ENCODE data around the gene ZNF438. TPM values are rescaled to one million over a fixed set of nuclear protein-coding genes. Genes with fewer than 3 reads are reported as not detected.

Gene ZNF438
- total RNA-seq, 1 experiment from 2014 or later: 2.0 TPM

DNA sequence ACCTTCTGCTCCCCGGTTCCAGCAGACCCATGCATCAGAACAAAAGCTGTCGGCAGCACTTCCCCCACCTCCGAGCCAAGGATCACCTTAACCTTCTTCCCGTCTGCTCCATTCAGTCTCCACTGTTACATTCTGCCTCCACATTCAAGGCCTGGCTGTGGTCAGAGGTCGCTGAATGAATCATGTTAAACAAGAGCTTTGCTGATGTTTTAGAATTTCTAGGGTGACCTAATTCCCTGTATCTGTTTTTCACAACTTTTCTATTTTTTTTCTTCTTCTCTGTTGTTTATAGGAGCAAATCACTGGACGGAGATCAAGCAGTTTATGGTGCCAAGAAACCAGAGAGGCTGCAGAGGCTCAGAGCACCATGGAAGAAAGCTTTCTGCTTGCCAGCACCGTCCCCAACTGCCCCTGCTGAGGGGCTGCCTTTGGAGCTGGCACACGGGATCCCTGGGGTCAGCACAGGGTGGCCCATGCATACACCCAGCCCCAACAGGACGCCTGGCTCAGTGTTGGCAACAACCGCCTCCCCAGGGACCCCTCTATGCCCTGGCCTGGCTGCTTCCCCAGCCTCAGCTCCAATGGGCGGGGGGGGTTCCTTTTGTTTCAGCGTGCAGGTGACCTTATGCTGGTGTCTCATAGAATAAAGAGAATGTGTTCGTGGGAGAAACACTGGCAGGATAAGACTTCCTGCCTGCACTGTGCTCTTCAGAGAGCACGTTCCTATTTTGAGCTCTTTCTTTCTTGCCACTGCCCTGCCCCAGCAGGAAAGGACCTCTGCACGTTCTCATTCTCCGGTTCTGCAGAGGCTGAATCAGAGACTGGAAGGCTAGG is 219.4 kb downstream of the ZNF438 start:
- no TSS peak for BruUV-seq (replicated peaks)
- no peak for DNase-seq (ENCODE audit: low spot score)

DNA sequence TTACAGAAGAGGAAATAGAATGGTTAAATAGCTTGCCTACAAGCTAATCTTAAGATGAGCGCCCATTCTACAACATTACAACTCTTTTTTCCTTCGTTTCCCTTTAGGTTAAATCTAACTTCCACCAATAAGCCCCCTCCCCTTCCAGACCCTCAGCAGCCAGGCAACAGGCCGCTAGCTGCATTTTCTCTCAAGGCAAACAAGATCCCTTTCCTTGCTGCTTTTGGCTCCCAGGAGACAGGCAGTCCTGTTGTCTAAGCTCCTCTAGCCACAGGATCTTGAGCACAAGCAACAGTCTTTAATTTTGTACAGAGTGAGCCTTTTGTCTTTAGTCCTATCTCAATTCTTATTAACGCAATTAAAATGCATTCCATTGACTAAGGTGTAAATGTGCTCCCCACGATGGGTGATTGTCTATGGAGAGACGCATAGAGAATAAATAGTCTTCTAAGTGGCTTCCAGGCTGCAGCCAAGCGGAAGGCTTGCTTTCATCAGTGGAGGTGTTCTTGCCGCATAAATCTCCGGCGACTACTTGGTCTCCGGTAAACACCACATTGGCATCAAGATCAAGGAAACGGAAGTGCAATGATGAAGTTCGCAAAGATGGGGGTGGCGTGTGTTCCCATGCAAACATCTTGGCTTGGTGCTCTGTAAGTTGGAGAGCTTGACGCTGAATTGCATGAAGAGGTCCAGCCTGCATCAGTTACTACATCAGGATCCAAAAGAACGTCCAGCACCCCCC is 220.2 kb downstream of the ZNF438 start:
- no peak for DNase-seq (ENCODE audit: low spot score)
- CTCF ChIA-PET: no interaction called here
- TF ChIP-seq, protein P1, sequence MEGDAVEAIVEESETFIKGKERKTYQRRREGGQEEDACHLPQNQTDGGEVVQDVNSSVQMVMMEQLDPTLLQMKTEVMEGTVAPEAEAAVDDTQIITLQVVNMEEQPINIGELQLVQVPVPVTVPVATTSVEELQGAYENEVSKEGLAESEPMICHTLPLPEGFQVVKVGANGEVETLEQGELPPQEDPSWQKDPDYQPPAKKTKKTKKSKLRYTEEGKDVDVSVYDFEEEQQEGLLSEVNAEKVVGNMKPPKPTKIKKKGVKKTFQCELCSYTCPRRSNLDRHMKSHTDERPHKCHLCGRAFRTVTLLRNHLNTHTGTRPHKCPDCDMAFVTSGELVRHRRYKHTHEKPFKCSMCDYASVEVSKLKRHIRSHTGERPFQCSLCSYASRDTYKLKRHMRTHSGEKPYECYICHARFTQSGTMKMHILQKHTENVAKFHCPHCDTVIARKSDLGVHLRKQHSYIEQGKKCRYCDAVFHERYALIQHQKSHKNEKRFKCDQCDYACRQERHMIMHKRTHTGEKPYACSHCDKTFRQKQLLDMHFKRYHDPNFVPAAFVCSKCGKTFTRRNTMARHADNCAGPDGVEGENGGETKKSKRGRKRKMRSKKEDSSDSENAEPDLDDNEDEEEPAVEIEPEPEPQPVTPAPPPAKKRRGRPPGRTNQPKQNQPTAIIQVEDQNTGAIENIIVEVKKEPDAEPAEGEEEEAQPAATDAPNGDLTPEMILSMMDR (conservative IDR thresholded peaks at IDR 0.05; ENCODE audit: low read depth, low read length): no peak
- TF ChIP-seq EZH2 (IDR thresholded peaks at IDR 0.05; ENCODE audit: borderline replicate concordance, low read depth, low read length, poor library complexity, severe bottlenecking): no peak
- no TSS peak for BruUV-seq (replicated peaks)
- POLR2A ChIA-PET (ENCODE audit: low non-redundant PET): interaction anchor here (0.6 kb wide), 1 partner anchor 433 kb away, joined by 6 read pairs; no protein-coding TSS in a partner anchor
- Histone ChIP-seq H3K36me3 (ENCODE audit: insufficient read depth, low read length, poor library complexity, severe bottlenecking) (no peaks in the 10 kb centered on the region), H3K4me3 (ENCODE audit: low read depth, low read length, poor library complexity, severe bottlenecking) (no peak overlapping the region), H3K27ac (ENCODE audit: low read depth, low read length, poor library complexity, severe bottlenecking) (no peak overlapping the region), H3K4me1 (ENCODE audit: insufficient read depth, low read length, poor library complexity, severe bottlenecking) (no peaks in the 10 kb centered on the region), H3K27me3 (replicated peaks; ENCODE audit: insufficient read depth, low read depth, low read length, poor library complexity) (no peaks in the 10 kb centered on the region), H3K9me3 (ENCODE audit: low read depth, low read length, poor library complexity, severe bottlenecking) (no peaks in the 10 kb centered on the region)
- intact Hi-C loops (cut with micrococcal nuclease; ENCODE audit: unreplicated experiment): no loop called here

More for the DNA sequence above, 219.4 kb downstream of the ZNF438 start:
- Histone ChIP-seq H3K4me1 (ENCODE audit: insufficient read depth, low read length, poor library complexity, severe bottlenecking) (no peaks in the 10 kb centered on the region), H3K36me3 (ENCODE audit: insufficient read depth, low read length, poor library complexity, severe bottlenecking) (no peaks in the 10 kb centered on the region), H3K27me3 (replicated peaks; ENCODE audit: insufficient read depth, low read depth, low read length, poor library complexity) (no peaks in the 10 kb centered on the region), H3K27ac (ENCODE audit: low read depth, low read length, poor library complexity, severe bottlenecking) (no peak overlapping the region), H3K9me3 (ENCODE audit: low read depth, low read length, poor library complexity, severe bottlenecking) (no peaks in the 10 kb centered on the region), H3K4me3 (ENCODE audit: low read depth, low read length, poor library complexity, severe bottlenecking) (no peak overlapping the region)
- POLR2A ChIA-PET (ENCODE audit: low non-redundant PET): interaction anchor here (0.6 kb wide), 1 partner anchor 432 kb away, joined by 6 read pairs; no protein-coding TSS in a partner anchor
- CTCF ChIA-PET: no interaction called here
- TF ChIP-seq, protein P1 (conservative IDR thresholded peaks at IDR 0.05; ENCODE audit: low read depth, low read length): no peak
- no peak for TF ChIP-seq EZH2 (IDR thresholded peaks at IDR 0.05; ENCODE audit: borderline replicate concordance, low read depth, low read length, poor library complexity, severe bottlenecking)
- intact Hi-C loops (cut with micrococcal nuclease; ENCODE audit: unreplicated experiment): no loop called here

DNA sequence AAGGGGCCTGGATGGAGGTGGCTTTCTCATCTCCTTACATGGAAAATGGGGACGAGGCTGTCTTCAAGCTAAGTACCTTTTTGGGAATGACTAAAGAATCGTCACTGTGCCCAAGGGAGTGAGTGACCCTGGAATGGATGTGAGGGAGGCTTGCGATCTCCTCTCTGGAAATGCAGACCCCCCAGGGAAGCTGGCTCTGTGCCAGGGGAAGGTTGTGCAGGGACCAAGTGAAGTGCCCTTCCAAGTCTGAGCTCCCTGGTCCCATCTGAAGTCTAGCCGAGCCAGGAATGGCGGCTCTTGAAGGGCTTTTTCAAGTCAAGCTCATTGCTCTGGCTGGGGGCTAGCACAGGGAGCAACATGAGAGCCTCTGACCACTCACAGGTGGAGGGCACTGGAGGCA is 221.2 kb downstream of the ZNF438 start:
- BruUV-seq (replicated peaks): no TSS peak
- TF ChIP-seq EZH2 (IDR thresholded peaks at IDR 0.05; ENCODE audit: borderline replicate concordance, low read depth, low read length, poor library complexity, severe bottlenecking): no peak
- TF ChIP-seq, protein P1 (conservative IDR thresholded peaks at IDR 0.05; ENCODE audit: low read depth, low read length): no peak
- intact Hi-C loops (cut with micrococcal nuclease; ENCODE audit: unreplicated experiment): no loop called here
- no peaks in the 10 kb centered on the region for H3K36me3 ChIP-seq (ENCODE audit: insufficient read depth, low read length, poor library complexity, severe bottlenecking)
- no peak overlapping the region for H3K27ac ChIP-seq (ENCODE audit: low read depth, low read length, poor library complexity, severe bottlenecking)
- H3K4me3 ChIP-seq (ENCODE audit: low read depth, low read length, poor library complexity, severe bottlenecking): no peak overlapping the region
- CTCF ChIA-PET: no interaction called here
- POLR2A ChIA-PET (ENCODE audit: low non-redundant PET): no interaction called here
- H3K9me3 ChIP-seq (ENCODE audit: low read depth, low read length, poor library complexity, severe bottlenecking): no peaks in the 10 kb centered on the region
- no peaks in the 10 kb centered on the region for H3K4me1 ChIP-seq (ENCODE audit: insufficient read depth, low read length, poor library complexity, severe bottlenecking)
- no peaks in the 10 kb centered on the region for H3K27me3 ChIP-seq (replicated peaks; ENCODE audit: insufficient read depth, low read depth, low read length, poor library complexity)
- DNase-seq (ENCODE audit: low spot score): no peak
